GM12874 (cell line): ENCODE data around the gene ARPP21.

Experiments
- TF ChIP-seq, protein P1 (sequence below): IDR thresholded peaks from 2 replicates; pipeline ENCODE4 v1.5.1; 2011; ENCODE audit warnings: low read depth, mild to moderate bottlenecking, control low read depth, low read length, moderate library complexity; ENCODE audit not compliant: insufficient read depth

The ARPP21 gene

DNA sequence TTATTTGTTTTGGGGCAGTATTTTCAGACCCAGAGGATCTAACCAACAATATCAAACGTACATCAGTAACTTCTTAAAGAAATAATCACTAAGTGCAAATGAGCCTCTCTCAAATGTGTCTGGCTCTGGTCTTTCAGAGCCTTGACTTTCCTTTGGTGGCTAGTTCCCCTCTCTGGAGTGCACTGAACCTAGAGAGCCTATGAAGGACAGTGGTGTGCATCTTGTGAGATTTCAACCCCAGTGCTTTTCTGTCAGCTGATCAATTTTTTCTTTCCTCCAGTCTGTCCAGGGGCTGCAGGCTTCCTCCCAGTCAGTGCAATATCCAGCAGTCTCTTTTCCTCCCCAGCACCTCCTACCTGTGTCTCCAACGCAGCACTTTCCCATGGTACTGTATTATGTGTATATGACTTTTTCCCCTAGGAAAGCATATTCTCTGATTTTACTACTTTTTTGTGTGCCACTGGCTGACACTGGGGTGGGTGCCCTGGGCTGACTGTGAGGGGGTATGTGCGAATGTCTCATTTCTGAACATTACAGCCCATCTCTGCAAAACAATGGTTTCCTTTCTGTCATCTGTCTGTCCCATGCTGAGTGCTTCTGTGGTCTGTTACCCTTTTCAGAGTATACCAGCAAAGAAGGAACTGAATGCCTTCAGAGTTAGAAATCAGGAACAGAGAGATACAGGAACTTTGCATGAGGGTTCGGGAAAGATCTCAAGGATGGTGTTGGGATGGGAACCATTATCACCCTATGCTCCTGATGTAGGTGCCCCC, 98.8 kb downstream of the ARPP21 start:
- TF ChIP-seq, protein P1, sequence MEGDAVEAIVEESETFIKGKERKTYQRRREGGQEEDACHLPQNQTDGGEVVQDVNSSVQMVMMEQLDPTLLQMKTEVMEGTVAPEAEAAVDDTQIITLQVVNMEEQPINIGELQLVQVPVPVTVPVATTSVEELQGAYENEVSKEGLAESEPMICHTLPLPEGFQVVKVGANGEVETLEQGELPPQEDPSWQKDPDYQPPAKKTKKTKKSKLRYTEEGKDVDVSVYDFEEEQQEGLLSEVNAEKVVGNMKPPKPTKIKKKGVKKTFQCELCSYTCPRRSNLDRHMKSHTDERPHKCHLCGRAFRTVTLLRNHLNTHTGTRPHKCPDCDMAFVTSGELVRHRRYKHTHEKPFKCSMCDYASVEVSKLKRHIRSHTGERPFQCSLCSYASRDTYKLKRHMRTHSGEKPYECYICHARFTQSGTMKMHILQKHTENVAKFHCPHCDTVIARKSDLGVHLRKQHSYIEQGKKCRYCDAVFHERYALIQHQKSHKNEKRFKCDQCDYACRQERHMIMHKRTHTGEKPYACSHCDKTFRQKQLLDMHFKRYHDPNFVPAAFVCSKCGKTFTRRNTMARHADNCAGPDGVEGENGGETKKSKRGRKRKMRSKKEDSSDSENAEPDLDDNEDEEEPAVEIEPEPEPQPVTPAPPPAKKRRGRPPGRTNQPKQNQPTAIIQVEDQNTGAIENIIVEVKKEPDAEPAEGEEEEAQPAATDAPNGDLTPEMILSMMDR: no peak

DNA sequence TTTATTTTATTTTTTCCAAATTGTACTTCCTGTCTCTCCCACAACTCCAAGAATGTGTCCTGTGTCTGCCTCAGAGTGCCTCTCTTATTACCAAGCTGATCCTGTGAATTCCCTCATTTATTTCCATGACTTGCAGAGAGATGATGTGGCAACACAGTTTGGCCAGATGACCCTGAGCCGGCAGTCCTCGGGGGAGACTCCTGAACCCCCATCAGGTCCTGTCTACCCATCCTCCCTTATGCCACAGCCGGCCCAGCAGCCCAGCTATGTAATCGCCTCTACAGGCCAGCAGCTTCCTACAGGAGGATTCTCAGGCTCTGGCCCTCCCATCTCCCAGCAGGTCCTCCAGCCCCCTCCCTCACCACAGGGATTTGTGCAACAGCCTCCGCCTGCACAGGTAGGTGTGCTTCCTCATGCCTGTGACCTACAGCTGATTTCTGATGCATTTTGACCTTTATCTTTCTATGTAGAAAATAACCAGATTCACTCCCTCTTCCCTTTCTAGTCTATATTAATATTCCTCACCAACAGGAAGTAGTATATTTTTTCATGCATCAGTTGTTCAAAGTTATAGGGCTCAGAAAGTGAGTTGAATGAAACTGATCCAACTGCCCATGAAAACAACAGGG, 100.0 kb downstream of the ARPP21 start:
- TF ChIP-seq, protein P1: no peak

DNA sequence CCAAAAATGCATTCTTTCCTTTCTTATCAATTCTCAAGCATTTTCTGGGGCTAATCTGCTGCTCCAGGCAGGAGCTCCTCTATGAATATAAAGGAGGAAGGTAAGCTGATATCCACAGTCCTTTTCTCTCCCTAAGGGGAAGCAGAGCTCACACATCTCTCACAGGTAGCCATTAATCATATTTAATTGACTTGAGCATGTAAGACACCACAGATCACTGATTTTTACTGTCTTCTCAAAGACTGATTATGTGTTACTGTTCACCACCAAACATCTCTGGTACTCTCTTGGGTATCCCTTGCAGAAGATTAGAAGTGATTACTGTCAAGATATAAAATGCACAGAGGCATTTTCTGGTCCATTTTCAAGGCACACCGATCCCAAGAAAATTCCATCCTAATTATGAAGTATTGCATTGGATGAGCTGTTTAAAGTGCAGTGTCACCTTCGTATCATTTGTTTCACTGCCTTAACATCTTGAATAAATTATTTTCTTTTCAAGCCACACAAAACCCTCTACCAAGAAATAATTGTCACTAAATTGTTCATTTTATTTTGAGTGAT, 100.7 kb downstream of the ARPP21 start:
- TF ChIP-seq, protein P1: no peak

DNA sequence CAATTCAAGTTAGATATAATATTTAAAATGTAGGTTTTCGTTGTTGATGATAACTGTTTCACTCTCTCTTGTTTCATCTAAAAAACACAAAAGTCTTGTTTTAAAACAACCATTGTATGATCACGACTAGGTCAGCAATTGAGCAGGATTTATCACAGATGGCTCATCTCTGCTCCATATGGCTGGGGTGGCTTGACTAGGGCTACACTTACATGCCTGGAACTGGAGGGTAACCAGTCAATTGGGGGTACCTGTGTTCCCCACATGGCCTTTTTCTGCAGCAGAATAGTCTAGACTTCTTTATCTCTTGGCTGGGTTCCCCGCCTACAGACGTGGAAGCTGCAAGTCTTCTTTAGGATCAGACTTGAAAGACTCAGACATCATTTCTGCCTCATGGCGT, 103.9 kb downstream of the ARPP21 start:
- TF ChIP-seq, protein P1: no peak

DNA sequence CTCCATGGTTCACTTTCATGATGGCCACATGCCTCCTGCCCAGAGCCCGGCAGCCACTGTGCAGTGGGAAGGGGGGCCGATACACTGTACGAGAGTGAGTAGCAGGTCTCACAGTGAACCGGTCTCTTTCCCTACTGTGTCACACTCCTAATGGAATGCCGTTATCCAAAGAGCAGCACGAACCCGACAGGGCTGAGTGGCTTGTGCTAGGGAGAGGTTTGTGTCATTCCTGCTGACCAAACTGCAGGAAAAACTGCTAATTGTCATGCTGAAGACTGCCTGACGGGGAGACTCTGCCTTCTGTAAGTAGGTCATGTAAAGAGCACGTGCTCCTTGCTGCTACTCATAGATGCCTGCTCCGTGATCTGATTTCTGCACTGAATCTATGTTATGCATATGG, 105.1 kb downstream of the ARPP21 start:
- TF ChIP-seq, protein P1: no peak

DNA sequence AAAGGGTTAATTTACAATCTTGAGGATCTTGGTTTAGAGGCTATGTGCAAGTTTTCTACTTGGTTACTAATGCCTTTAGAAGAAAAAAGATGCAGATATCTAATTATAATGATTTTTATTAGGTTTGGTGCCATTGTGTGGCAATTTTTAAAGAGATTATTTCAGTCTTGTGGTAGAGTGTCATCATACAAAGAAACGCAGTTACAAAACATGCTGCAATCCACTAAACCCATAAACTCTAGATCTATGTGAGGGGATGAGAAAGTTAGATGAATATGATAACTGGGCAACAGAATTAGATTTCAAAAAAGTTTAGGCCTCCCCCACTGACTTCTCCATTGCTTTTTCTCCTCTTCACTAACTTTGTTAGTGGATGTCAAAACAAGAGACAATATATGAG, 106.0 kb downstream of the ARPP21 start:
- TF ChIP-seq, protein P1: no peak

DNA sequence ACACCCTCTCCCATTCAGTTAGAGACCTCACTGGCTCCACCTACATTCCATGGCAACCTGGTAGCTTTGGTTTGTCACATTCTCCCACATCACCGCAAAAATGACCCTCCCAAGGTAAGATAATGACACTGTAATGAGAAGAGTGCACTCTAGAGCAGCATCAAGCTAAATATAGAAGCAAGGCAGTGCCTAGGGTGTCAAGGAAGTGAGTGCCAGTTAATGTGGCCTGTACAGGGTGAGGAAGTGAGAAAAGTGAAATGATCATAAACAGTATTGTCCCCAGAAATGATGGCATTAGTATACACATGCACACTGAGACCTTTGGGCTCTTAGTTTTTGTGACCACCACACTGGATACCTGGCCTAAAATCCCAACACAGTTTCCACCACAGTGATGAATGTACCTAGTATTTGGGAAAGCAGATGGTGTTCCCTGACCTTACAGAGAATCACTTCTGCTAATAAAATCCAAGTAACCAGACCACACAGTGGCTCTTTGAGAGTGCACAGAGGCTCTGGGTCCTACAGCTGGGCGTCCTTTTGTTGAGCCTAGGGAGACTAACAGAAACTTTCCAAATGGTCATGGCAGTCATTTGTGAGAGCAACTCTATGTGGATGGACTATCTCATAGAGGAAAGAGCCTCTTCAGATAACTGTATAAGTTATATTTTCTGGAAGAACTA, 106.6 kb downstream of the ARPP21 start:
- TF ChIP-seq, protein P1: no peak
